ENCODE measurements around the gene CASQ2.

Gene CASQ2

DNA sequence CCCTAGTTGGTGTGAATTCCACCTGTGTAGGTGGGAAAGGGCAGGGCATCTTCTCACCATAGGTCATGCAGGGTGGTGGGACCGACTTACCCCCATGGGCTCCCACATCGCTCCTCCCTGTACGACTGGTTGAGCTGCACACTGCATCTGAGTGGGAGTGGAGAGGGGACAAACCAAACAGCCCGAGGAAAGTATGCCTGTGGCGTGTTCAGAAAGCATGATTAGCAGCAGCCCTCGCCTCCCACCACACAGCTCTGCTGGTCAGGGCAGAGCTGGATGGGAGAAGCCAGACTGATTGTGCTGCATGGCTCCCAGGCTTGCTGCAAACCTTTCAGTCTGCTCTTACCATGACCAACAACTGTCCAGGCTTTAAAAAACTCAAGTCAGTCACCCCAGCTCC is 102.3 kb downstream of the CASQ2 start:
- DNase-seq: no peak

GRCh38 chr1:115665319-115666096 is 103.0 kb downstream of the CASQ2 start:
- no peak for DNase-seq

- no peak for DNase-seq
Measured at GRCh38 chr1:115661157-115661556, 107.4 kb downstream of the CASQ2 start.

GRCh38 chr1:115660151-115660550 is 108.4 kb downstream of the CASQ2 start:
- DNase-seq: no peak

DNA sequence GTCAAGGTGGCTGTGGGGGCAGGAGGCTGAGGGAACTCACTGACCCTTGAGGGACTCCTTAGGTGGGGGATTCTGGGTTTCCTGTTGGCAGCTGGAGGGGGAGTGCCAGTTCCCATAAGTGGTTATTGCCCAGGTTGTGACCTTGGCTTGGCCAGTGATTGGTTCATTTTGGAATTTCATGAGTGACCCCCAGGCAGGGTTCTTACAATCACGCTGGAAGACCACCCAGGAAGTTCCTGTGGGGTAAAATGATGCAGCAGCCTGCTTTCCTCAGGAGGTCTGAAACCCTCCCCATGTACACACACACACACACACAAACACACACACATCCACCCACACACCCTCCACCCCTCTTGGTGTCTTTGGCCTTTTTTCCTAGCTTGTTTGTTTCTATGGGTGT is 109.9 kb downstream of the CASQ2 start:
- no peak for DNase-seq

- DNase-seq: no peak
Measured at GRCh38 chr1:115656461-115657077, 111.9 kb downstream of the CASQ2 start.

GRCh38 chr1:115655916-115656315 is 112.6 kb downstream of the CASQ2 start:
- DNase-seq: no peak

GRCh38 chr1:115655306-115655663 is 113.2 kb downstream of the CASQ2 start:
- no peak for DNase-seq

GRCh38 chr1:115654663-115655305 is 113.7 kb downstream of the CASQ2 start:
- peak in 1 of 56 donors; percentile 21 for DNase-seq

DNA sequence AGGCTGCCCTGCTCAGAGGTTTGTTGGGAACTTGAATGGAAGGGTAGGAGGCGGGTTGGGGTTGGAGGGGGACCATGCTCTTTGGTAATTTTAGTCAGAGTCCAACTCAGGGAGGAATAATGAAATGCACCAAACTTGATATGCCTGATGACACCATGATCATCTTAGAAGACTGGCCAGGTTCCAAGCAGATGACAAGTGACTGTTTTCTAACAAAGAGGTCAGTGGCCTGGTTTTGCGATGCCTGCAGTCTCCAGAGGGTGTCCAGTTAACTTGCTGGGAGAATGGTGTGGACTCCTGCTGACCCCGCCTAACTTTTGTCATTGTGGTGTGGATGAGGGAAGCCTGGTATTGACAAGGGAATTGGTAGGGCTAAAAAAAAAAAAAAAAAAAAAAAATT is 114.4 kb downstream of the CASQ2 start:
- DNase-seq: no peak

- no peak for DNase-seq
Measured at GRCh38 chr1:115652236-115652788, 116.2 kb downstream of the CASQ2 start.

- no peak for DNase-seq
Measured at GRCh38 chr1:115651391-115651790, 117.1 kb downstream of the CASQ2 start.

DNA sequence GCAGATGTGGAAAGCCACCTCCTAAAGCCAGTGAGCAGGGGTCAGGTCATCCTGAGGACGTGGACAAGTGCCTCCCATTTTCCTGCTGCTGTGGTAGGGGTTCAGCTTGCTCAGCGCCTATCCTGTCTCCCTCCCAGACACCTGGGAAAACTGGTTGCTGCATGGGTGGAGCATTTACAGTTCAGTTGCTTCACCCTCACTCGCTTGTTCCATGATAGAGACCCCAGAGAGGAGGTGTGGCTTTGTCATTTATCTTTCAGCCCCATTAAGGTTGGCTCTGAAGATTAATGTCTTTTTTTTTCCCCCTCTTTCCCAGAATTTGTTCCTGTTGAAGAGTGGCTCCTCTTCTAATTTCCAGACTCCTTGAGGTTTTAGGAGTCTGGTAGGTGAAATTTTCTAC is 117.6 kb downstream of the CASQ2 start:
- DNase-seq: no peak

Measured in amygdala (tissue), 56 donors.